Fibroblast of skin of left biceps (primary cell): Measurements from ENCODE around the gene CITED4.

Experiments used
- DNase-seq, 2 experiments: peaks; one replicate each; pipeline ENCODE4 v3.0.0-alpha.2; 2013; ENCODE audit warnings: low read depth in 2 of 2

Gene CITED4

GRCh38 chr1:40853885-40854170 is 8.3 kb downstream of the CITED4 start:
- no peak for DNase-seq

GRCh38 chr1:40853113-40853884 is 8.9 kb downstream of the CITED4 start:
- DNase-seq, result no peak

GRCh38 chr1:40851643-40852042 is 10.5 kb downstream of the CITED4 start:
- DNase-seq, result no peak

- no peak for DNase-seq
Measured at GRCh38 chr1:40849801-40850592, 12.2 kb downstream of the CITED4 start.

DNA sequence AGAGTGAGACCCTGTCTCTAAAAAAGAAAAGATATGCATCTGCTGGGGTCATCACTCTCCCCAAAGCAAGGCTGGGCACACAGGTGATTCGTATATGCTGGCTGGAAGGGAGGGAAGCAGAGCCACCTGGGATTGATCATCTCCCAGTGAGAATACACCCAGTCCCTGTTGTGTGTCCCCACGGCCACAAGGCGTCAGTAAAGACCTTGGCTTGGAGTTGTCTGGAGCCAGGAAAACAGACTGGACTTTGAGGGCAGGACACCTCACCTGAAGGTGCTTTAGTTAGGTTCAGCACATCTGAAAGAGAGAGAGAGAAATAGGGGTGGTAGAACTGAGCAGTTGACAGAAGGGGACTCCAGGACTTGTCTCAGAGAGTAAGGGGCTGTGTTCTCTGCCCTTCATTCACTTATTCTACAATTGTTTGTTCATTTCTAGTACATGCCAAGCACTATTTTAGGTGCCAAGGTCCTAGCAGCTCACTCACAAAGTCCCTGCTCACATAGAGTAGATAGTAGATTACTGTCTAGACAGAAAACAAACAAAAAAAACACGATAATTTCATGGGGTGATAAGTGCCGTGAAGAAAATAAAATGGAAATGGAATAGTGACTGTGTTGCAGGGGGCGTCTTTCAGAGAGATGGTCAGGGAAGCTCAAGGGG is 13.5 kb downstream of the CITED4 start:
- peak in 1 of 2 experiments; percentile 33 for DNase-seq

- no peak for DNase-seq
Measured at GRCh38 chr1:40847023-40847745, 15.0 kb downstream of the CITED4 start.

- DNase-seq, result no peak
Measured at GRCh38 chr1:40845895-40846294, 16.3 kb downstream of the CITED4 start.

DNA sequence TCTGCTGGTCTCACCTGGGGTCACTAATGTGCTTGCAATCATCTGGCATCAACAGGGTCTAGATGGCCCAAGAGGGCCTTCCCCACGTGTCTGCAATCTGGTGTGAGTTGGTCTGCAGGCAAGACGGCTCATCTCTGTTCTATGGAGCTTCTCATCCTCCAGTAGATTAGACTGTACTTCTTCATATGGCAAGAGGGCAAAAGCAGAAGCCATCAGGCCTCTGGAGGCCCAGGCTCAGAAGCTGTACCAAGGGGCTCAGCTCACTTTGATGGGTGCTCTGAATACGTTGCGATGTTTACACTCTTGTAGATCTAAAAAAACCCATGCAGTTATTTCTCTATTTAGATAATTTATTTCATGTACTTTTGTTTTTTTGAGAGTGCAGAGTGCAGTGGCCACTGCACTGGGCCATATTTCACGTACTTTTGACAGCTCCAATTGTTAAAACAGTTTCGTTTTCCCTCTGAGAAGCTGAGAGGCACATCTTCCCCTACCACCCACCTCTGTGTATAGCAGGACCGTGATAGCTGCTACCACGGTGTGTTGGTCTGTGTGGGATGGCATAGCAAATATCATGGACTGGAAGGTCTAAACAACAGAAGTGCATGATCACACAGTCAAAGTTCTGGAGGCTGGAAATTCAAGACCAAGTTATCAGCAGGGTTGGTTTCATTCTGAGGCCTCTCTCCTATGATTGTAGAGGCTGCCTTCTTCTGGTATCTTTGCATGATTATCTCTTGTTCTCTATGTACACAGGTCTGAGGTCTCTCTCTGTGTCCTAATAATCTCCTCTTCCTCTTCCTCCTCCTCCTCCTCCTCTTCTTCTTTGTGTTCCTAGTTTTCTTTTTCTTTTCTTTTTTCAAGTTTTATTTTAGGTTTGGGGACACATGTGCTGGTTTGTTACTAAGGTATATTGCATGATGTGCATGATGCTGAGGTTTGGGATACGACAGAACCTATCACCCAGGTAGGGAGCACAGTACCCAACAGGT is 17.0 kb downstream of the CITED4 start:
- no peak for DNase-seq

GRCh38 chr1:40844079-40844478 is 18.1 kb downstream of the CITED4 start:
- DNase-seq, result no peak

- DNase-seq, result no peak
Measured at GRCh38 chr1:40842691-40843090, 19.5 kb downstream of the CITED4 start.

GRCh38 chr1:40842207-40842606 is 20.0 kb downstream of the CITED4 start:
- DNase-seq, result no peak

DNA sequence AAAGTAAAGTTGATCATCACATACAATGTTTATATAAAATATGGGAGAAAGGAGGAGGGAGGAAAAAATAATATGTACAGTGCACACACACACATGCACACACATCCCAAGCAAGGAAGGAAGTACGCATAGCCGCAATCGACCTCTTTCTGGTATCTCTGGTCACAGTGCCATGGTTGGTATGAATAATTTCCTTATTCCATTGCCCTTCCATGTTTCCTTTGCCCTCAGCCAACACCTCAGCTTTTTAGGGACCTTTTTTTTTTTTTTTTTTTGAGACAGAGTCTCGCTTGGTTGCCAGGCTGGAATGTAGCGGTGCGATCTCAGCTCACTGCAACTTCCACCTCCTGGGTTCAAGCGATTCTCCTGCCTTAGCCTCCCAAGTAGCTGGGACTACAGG is 20.6 kb downstream of the CITED4 start:
- DNase-seq, result no peak

- no peak for DNase-seq
Measured at GRCh38 chr1:40840526-40841323, 21.4 kb downstream of the CITED4 start.

DNA sequence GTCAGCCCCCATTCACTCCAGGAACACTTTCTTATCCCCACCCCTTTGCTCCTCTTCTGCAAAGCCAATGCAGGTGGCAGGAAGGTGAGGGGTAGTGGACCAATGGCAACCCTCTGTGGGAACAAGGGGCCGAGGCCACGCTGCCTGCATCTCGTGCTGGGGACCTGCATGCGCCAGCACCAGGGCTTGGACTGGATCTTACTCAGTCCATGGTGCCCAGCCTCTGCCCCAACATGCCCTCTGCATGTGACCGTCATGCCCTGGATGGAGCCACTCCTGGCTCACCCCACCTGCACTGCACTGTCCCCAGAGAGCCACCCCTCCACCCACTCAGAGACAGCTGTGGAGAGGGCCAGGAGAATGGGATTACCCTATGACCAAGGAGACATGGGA is 22.2 kb downstream of the CITED4 start:
- DNase-seq, result no peak

DNA sequence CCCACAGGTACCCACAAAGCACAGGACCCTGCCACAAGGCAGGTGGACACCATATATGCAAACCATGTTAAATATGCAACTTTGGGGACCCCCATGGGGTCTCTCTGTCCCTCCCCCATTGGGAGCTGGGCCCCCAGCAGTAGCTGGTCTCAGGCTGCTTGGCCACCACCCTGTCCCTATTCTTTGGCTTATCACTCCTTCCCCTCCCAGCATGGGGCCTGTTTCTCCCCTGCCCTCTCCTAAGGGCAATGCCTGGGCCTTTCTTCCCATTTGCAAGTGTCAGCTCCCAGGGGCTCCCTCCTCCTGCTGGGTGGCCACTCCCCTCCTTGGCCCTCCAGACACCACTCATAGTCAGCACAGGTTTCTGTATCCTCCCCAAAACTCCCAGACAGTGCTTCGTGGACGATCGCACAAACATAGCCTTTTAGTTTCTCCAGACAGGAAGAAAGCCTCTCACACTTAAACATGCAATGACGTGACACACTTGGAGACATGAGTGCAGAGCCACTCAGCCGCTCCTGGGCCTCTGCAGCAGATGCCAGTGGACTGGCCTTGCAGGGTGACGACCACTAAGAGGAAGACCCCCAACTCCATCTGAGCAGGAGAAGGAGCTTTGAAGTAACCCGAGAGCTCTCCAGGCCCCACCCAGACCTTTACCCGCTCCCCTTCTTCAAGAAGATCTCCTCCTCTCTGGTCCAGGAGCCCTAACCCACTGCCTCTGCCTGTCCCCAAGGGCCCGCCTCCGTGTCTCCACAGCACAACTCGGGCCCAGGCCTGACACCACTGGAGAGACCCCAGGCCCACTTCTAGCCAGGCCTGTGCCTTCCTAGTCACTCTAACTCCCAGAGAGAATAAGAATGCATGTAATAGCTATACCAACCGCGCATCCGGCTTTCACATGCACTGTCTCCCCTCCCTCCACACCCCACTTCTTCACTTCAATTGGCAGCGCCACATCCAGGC is 22.9 kb downstream of the CITED4 start:
- DNase-seq, result no peak

- DNase-seq, result no peak
Measured at GRCh38 chr1:40838045-40838979, 23.9 kb downstream of the CITED4 start.

- no peak for DNase-seq
Measured at GRCh38 chr1:40837601-40838000, 24.6 kb downstream of the CITED4 start.

GRCh38 chr1:40836283-40836682 is 25.9 kb downstream of the CITED4 start:
- DNase-seq, result no peak
